B cell (primary cell): Measurements from ENCODE around the gene SYTL1. TPM values are rescaled to one million over a fixed set of nuclear protein-coding genes. Genes with fewer than 3 reads are reported as not detected.

Experiments used
- ATAC-seq: fragments of 200-7000 bp; cut with Tn5 transposase; one replicate; pipeline ENCODE4 v1.10.0; 2021; ENCODE audit warnings: low read depth, mild to moderate bottlenecking, moderate number of reproducible peaks, moderate library complexity
- CTCF ChIA-PET: fragments of 350-600 bp; sonication (Branson Sonifier 250); formaldehyde crosslinking; loops from one replicate; lab custom pipeline; 2021; ENCODE audit warnings: antibody characterized with exemption, inconsistent platforms; lab: Charles Lee
- POLR2A ChIA-PET: fragments of 350-600 bp; sonication (Branson Sonifier 250); formaldehyde crosslinking; loops from one replicate; lab custom pipeline; 2021; ENCODE audit warnings: antibody characterized with exemption; lab: Charles Lee
- DNase-seq: peaks from one replicate; pipeline ENCODE4 v3.0.0; 2013
- H2AFZ ChIP-seq: 2 replicates; pipeline ENCODE4 v1.6.1; 2012; ENCODE audit warnings: mild to moderate bottlenecking, low read depth, low read length; ENCODE audit not compliant: insufficient read depth, poor library complexity, severe bottlenecking
- H3K27ac ChIP-seq, 2 donors: 1 replicate in 1 of 2; 2 replicates in 1 of 2; pipeline ENCODE4 v1.5.1; 2012 to 2013; ENCODE audit warnings: low read length in 2 of 2, mild to moderate bottlenecking in 2 of 2, moderate library complexity in 1 of 2
- H3K27me3 ChIP-seq, 4 experiments: fragments of 200-600 bp in 1 of 4; sonication (generic) in 1 of 4; replicated peaks in 1 of 4; 1 replicate in 2 of 4; 2 replicates in 2 of 4; pipeline versions ENCODE4 v1.6.1 to v1.7.0; 2013 to 2016; ENCODE audit warnings: low read length in 3 of 4, mild to moderate bottlenecking in 2 of 4, mixed read lengths in 1 of 4, moderate library complexity in 1 of 4; ENCODE audit not compliant: insufficient read depth in 4 of 4, control insufficient read depth in 3 of 4; ENCODE audit errors: control extremely low read depth in 1 of 4
- H3K36me3 ChIP-seq, 2 experiments: replicated peaks in 1 of 2; 1 replicate in 1 of 2; 2 replicates in 1 of 2; pipeline versions ENCODE4 v1.6.1 to v1.7.1; 2013; ENCODE audit warnings: low read length in 1 of 2; ENCODE audit not compliant: insufficient read depth in 2 of 2, control insufficient read depth in 1 of 2; ENCODE audit errors: control extremely low read depth in 1 of 2, extremely low read depth in 1 of 2
- H3K4me1 ChIP-seq, 2 donors: fragments of 200-600 bp in 1 of 2; sonication (generic) in 1 of 2; 1 replicate in 1 of 2; 2 replicates in 1 of 2; pipeline versions ENCODE4 v1.5.1 to v1.6.1; 2013 to 2017; ENCODE audit warnings: low read length in 2 of 2; ENCODE audit not compliant: control insufficient read depth in 2 of 2, insufficient read depth in 2 of 2
- H3K4me2 ChIP-seq: replicated peaks from 2 replicates; pipeline ENCODE3; 2012; ENCODE audit warnings: mild to moderate bottlenecking, low read depth, low read length; ENCODE audit not compliant: poor library complexity, severe bottlenecking
- H3K4me3 ChIP-seq, 5 experiments: fragments of 200-600 bp in 1 of 5; sonication (generic) in 1 of 5; 1 replicate in 3 of 5; 2 replicates in 2 of 5; pipeline versions ENCODE4 v1.5.1 to v1.7.0; 2011 to 2016; ENCODE audit warnings: low read length in 4 of 5, mild to moderate bottlenecking in 4 of 5, low read depth in 2 of 5, control low read depth in 1 of 5, moderate library complexity in 1 of 5; ENCODE audit not compliant: insufficient read depth in 1 of 5; ENCODE audit errors: control extremely low read depth in 1 of 5, extremely low read depth in 1 of 5
- H3K79me2 ChIP-seq: fragments of 200-600 bp; sonication (generic); one replicate; pipeline ENCODE4 v1.6.0; 2016; ENCODE audit warnings: low read length; ENCODE audit not compliant: control insufficient read depth, insufficient read depth
- H3K9ac ChIP-seq: fragments of 200-600 bp; sonication (generic); 2 replicates; pipeline ENCODE4 v1.6.1; 2017; ENCODE audit warnings: mild to moderate bottlenecking, low read length, moderate library complexity
- H3K9me3 ChIP-seq, 3 donors: one replicate each; pipeline versions ENCODE4 v1.6.1 to v1.7.1; 2013; ENCODE audit warnings: low read length in 2 of 3; ENCODE audit not compliant: control insufficient read depth in 2 of 3, insufficient read depth in 1 of 3; ENCODE audit errors: control extremely low read depth in 1 of 3
- H4K20me1 ChIP-seq: 2 replicates; pipeline ENCODE4 v1.6.0; 2012; ENCODE audit warnings: mild to moderate bottlenecking, low read length; ENCODE audit not compliant: insufficient read depth, control insufficient read depth, poor library complexity, severe bottlenecking
- H3K27ac Mint-ChIP-seq: one replicate; pipeline ENCODE4 v1.8.0; 2021; ENCODE audit warnings: mixed read lengths
- H3K27me3 Mint-ChIP-seq: one replicate; pipeline ENCODE4 v1.8.0; 2021; ENCODE audit warnings: mixed read lengths
- H3K4me1 Mint-ChIP-seq: one replicate; pipeline ENCODE4 v1.8.0; 2021; ENCODE audit warnings: mixed read lengths
- H3K4me3 Mint-ChIP-seq: one replicate; pipeline ENCODE4 v1.8.0; 2021; ENCODE audit warnings: mixed read lengths
- H3K9me3 Mint-ChIP-seq: one replicate; pipeline ENCODE4 v1.8.0; 2022; ENCODE audit warnings: mixed read lengths; ENCODE audit not compliant: insufficient read depth
- EZH2 ChIP-seq: IDR thresholded peaks from 2 replicates; pipeline ENCODE4 v1.6.1; 2012; ENCODE audit warnings: borderline replicate concordance, low read depth, mild to moderate bottlenecking, moderate library complexity, low read length; ENCODE audit not compliant: insufficient read depth, poor library complexity, severe bottlenecking
- WGBS: methylation state at CpG from one replicate; pipeline ENCODE4 v1.1.5; 2013; ENCODE audit warnings: missing lambda C conversion rate; ENCODE audit not compliant: insufficient coverage; 5-methylcytosine and 5-hydroxymethylcytosine counted together
- intact Hi-C: fragments of 100-400 bp; cut with micrococcal nuclease; formaldehyde crosslinking; loops from one replicate; pipeline ENCODE4 v1.10.0; 2022
- polyA plus RNA-seq: library from polyadenylated mRNA; depleted of rRNA; stranded (reverse); fragments of >200 nt; gene quantifications from 2 replicates; pipeline ENCODE4 v1.2.3, GENCODE V29; 2012
- total RNA-seq, 2 donors: library from RNA; stranded (reverse); fragments of 120-200 nt in 1 of 2; gene quantifications; 1 replicate in 1 of 2; 2 replicates in 1 of 2; pipeline versions ENCODE4 v1.2.3 to v1.2.4, GENCODE V29; 2013 to 2022
- TF ChIP-seq, protein P1 (sequence below): fragments of 200-600 bp; IDR thresholded peaks from one replicate; pipeline ENCODE4 v1.8.0; 2022; ENCODE audit warnings: antibody characterized with exemption, mild to moderate bottlenecking

Gene SYTL1
- total and polyA plus RNA-seq, 2 donors (not counting 1 experiment from before 2014, with no cell fraction given): 159 to 444 TPM

DNA sequence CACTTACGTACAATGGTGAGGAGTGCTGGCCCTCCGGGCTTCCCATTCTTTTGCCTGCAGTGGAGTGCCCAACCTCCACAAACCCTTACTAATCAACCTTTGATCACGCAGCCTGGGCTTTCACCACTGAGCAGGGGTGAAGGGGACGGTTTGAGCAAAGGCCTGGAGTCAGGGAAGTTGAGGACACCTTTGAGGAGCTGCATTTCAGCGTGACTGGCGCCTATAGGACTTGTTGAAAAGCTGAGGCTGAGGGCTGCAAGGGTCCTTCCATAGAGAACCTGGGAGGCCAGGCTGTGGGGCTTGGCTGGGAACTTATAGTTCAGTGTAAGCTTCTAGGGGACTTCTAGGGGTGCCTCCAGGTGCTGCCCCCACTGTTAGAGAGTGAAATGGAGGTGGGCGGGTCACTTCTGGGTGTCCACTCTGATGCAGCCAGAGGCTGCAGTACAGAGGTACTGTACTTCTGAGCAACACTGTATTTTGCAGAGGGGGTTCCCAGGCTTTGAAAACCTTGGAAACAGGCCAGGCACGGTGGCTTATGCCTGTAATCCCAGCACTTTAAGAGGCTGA lies 9.8 kb downstream of the SYTL1 start:
- no peak for DNase-seq

DNA sequence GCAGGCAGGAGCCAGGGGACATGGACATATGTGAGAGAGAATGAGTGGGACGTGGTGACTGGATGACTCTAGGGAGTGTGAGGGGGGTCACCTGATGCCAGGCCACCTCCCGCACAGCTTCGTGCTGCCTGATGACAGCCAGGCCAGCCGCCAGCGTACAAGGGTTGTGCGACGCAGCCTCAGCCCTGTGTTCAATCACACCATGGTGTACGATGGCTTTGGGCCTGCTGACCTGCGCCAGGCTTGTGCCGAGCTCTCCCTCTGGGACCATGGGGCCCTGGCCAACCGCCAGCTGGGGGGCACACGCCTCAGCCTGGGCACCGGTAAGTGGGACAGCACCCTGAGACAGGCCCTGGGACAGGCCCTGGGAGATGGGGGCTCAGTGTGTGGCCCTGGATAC lies 11.3 kb downstream of the SYTL1 start:
- peaks cover 12% of the 10 kb centered on the region for H3K79me2 ChIP-seq
- 93% methylated on average over 13 of the region's 13 CpGs for WGBS
- no peak overlapping the region for H3K9ac ChIP-seq
- Mint-ChIP-seq H3K9me3 (no peaks in the 10 kb centered on the region), H3K4me3 (no peak overlapping the region), H3K4me1 (peaks cover 28% of the 10 kb centered on the region), H3K27me3 (no peaks in the 10 kb centered on the region), H3K27ac (no peak overlapping the region)
- H3K27ac ChIP-seq: no peak overlapping the region
- no peaks in the 10 kb centered on the region for H4K20me1 ChIP-seq
- intact Hi-C loops: no loop called here
- ChIA-PET CTCF (interaction anchor here (0.8 to 11.1 kb wide), 7 partner anchors 12 to 254 kb away, joined by 3 to 135 read pairs (median 8); partner anchors contain the start of genes CD164L2, GPR3, MAP3K6 and SYTL1), POLR2A (interaction anchor here (2.1 kb wide), 1 partner anchor 12 kb away, joined by 9 read pairs; the partner anchor contains the start of gene SYTL1)
- DNase-seq: no peak
- no peak for TF ChIP-seq EZH2
- H2AFZ ChIP-seq: no peak overlapping the region
- no peak overlapping the region for H3K4me3 ChIP-seq
- no peaks in the 10 kb centered on the region for H3K9me3 ChIP-seq
- ATAC-seq: no peak
- H3K27me3 ChIP-seq: no peaks in the 10 kb centered on the region
- peaks cover 26 to 38% of the 10 kb centered on the region in 2 donors for H3K4me1 ChIP-seq
- no peak overlapping the region for H3K4me2 ChIP-seq
- peaks cover 0 to 29% of the 10 kb centered on the region in 2 experiments for H3K36me3 ChIP-seq

More for the DNA sequence above, 9.8 kb downstream of the SYTL1 start:
- Mint-ChIP-seq H3K4me1 (peaks cover 21% of the 10 kb centered on the region), H3K4me3 (no peak overlapping the region), H3K27me3 (no peaks in the 10 kb centered on the region), H3K9me3 (no peaks in the 10 kb centered on the region), H3K27ac (no peak overlapping the region)
- CTCF ChIA-PET: interaction anchor here (1.5 to 11.1 kb wide), 3 partner anchors 10 to 52 kb away, joined by 4 to 135 read pairs (median 86); partner anchors contain the start of genes CD164L2, GPR3 and SYTL1
- no peak overlapping the region for H2AFZ ChIP-seq
- H3K9me3 ChIP-seq: no peaks in the 10 kb centered on the region
- H3K9ac ChIP-seq: no peak overlapping the region
- WGBS: 97% methylated on average over 5 of the region's 8 CpGs
- peaks cover 0 to 43% of the 10 kb centered on the region in 2 experiments for H3K36me3 ChIP-seq
- no peak for ATAC-seq
- H3K4me3 ChIP-seq: no peak overlapping the region
- H3K27me3 ChIP-seq: no peaks in the 10 kb centered on the region
- H4K20me1 ChIP-seq: peaks cover 12% of the 10 kb centered on the region
- TF ChIP-seq, protein P1, sequence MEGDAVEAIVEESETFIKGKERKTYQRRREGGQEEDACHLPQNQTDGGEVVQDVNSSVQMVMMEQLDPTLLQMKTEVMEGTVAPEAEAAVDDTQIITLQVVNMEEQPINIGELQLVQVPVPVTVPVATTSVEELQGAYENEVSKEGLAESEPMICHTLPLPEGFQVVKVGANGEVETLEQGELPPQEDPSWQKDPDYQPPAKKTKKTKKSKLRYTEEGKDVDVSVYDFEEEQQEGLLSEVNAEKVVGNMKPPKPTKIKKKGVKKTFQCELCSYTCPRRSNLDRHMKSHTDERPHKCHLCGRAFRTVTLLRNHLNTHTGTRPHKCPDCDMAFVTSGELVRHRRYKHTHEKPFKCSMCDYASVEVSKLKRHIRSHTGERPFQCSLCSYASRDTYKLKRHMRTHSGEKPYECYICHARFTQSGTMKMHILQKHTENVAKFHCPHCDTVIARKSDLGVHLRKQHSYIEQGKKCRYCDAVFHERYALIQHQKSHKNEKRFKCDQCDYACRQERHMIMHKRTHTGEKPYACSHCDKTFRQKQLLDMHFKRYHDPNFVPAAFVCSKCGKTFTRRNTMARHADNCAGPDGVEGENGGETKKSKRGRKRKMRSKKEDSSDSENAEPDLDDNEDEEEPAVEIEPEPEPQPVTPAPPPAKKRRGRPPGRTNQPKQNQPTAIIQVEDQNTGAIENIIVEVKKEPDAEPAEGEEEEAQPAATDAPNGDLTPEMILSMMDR: no peak
- no peak for TF ChIP-seq EZH2
- intact Hi-C loops: no loop called here
- H3K4me1 ChIP-seq: peaks cover 13 to 23% of the 10 kb centered on the region in 2 donors
- H3K27ac ChIP-seq: no peak overlapping the region
- no peak overlapping the region for H3K4me2 ChIP-seq
- POLR2A ChIA-PET: interaction anchor here (1.0 kb wide), 1 partner anchor 10 kb away, joined by 3 read pairs; the partner anchor contains the start of gene SYTL1
- H3K79me2 ChIP-seq: peaks cover 22% of the 10 kb centered on the region
